ENCODE measurements around the gene CFHR5.
"Not testable (repeated sequence)": the region's sequence is repeated elsewhere in the genome, so short reads cannot be mapped to it uniquely, and the experiment has no call there.

The CFHR5 gene

GRCh38 chr1:197021716-197022115 lies 44.4 kb downstream of the CFHR5 start:
- DNase-seq = no peak

GRCh38 chr1:197024460-197024859 lies 47.1 kb downstream of the CFHR5 start:
- peak; percentile 51 for DNase-seq

- DNase-seq = no peak
Measured at GRCh38 chr1:197027359-197027758, 50.0 kb downstream of the CFHR5 start.

- DNase-seq = no peak
Measured at GRCh38 chr1:197029749-197030148, 52.4 kb downstream of the CFHR5 start.

- not testable (repeated sequence) for DNase-seq
Measured at GRCh38 chr1:197034631-197035339, 57.4 kb downstream of the CFHR5 start.

GRCh38 chr1:197036861-197037260 lies 59.5 kb downstream of the CFHR5 start:
- no peak for DNase-seq

GRCh38 chr1:197041486-197042353 lies 64.4 kb downstream of the CFHR5 start:
- DNase-seq = peak; percentile 42

GRCh38 chr1:197042676-197043341 lies 65.5 kb downstream of the CFHR5 start:
- no peak for DNase-seq

GRCh38 chr1:197049100-197049499 lies 71.7 kb downstream of the CFHR5 start:
- no peak for DNase-seq

Measured in OCI-M1 (cell line).